ENCODE data around the gene MAGED2.

GRCh38 chrX:54825716-54826438 lies 18.3 kb downstream of the MAGED2 start:
- no peak for TF ChIP-seq EZH2 (IDR thresholded peaks at IDR 0.05; ENCODE audit: insufficient read depth, poor library complexity, severe bottlenecking)
- no peak for TF ChIP-seq EZH2phosphoT487 (IDR thresholded peaks at IDR 0.05; ENCODE audit: insufficient read depth, low read depth)

Measured in GM23248 (cell line).